Superior temporal gyrus (tissue), 1 donor: ENCODE measurements around the gene ZNF518A.
A peak's percentile ranks its signal among the peaks of the same experiment; 100 is the strongest.
"Not testable (repeated sequence)": the region's sequence is repeated elsewhere in the genome, so short reads cannot be mapped to it uniquely, and the experiment has no call there.

Source experiments
- DNase-seq: peaks from one replicate; pipeline ENCODE4 v3.0.0-alpha.2; 2016; ENCODE audit errors: extremely low spot score

Gene ZNF518A

DNA sequence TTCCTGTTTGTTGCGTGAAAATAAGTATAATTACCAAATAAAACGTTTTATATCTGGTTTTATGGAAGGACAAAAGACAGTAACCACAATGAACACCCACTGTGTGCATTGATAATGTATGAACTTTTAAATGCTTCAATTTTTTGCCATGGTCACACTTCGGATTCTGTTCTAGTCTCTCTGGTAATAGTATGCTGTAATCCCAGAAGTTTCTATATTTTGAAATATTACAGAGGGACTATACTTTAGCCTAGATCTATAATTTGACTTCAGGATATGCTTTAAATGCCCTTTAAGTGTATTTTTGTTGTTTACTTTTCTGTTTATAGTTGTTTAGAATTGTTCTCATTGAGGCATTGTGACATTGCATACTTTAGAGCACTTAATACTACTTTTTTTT, 1.5 kb downstream of the ZNF518A start:
- DNase-seq = no peak

DNA sequence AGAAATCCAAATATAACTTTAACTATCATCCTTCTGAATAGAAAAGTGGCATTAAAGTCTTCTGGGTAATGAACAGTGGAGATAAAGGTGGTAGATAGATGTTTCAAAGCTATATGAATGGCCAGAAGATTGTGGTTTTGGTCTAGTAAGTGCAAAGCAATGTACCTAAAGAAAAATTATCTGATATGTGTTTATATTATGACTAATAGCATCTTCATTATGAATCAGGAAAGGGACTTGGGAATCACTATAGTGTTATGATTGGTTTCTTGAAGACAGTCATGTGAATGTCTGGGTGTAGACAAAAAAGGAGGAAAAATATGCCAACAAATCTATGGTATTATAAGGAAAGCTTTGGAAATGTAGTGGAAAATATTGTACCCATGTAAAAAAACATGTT, 3.0 kb downstream of the ZNF518A start:
- DNase-seq = no peak

DNA sequence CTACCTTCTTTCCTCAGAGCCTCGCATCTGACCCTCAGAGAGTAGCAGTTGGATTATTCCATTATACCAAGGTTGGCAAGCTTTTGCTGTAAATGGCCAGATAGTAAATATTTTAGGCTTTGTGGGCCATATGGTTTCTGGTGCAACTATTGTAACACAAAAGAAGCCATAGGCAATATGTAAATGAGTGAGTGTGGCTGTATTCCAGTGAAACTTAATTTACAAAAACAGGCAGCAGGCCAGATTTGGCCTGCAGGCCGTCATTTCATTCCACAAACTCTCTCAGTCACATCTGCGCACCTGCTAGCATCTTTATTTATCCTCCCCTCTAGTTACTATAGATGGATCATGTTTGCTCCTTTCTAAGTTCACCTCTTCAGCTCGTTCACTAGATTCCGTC, 6.7 kb downstream of the ZNF518A start:
- no peak for DNase-seq

DNA sequence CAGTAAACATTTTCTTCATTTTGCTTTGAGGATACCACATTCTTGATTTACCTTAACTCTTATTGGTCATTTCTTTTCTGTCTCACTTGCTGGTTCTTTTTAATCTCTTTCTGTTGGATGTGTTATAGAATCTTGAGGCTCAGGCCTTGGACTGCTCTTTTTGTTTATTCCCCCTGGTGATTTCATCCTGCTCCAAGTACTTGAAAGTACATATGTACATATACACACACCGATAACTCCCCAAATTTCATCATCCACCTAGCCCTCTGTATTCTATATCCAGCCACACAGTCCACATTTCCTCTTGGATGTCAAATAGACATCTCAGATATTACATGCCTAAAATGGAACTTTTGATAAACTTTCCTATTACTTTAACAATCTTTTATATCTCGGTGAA, 7.5 kb downstream of the ZNF518A start:
- no peak for DNase-seq

DNA sequence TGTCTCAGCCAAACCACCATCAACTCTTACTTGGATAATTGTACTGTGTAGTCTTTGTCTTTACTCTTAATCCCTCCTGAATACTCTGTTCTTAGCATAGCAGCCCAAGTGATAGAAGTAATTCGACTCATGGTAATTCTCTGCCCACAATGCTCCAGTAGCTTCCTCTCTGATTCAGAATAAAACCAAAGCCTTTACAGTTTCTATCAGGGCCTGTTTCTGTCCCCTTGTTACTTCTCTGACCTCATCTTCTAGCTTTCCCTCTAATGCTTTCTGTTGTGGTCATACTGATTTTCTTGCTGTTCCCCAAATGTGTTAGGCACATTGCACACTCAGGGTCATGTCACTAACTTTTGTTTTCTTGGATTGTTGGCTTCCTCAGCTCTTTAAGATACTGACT, 8.0 kb downstream of the ZNF518A start:
- DNase-seq = no peak

DNA sequence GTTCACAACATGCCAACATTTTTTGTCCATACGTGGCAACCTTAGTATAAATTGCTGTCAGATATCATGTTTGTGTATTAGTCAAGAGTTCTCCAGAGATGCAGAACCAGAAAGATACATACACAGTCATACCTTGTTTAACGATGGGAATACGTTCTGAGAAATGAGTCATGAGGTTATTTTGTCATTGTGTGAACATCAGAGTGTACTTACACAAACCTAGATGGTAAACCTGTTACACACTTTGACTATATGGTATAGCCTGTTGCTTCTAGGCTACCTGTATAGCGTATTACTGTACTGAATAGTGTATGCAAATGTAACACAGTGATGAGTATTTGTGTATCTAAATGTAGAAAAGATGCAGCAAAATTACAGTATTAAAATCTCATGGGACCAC, 22.3 kb downstream of the ZNF518A start:
- DNase-seq = no peak

DNA sequence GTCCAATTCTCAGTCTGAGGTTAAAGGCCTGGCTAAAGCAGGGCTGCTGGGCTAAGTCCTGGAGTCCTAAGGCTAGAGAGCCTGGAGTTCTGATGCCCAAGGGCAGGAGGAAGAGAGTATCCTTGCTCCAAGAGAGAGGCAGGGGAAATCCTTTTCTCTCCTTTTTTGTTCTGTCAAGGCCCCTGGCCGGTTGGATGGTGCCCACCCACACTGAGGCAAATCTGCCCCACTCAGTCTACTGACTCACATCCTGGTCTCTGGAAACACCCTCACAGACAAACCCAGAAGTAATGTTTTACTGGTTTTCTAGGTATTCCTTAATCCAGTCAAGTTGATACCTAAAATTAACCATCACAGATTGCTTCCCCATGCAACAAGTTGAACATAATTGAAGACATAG, 23.0 kb downstream of the ZNF518A start:
- no peak for DNase-seq

DNA sequence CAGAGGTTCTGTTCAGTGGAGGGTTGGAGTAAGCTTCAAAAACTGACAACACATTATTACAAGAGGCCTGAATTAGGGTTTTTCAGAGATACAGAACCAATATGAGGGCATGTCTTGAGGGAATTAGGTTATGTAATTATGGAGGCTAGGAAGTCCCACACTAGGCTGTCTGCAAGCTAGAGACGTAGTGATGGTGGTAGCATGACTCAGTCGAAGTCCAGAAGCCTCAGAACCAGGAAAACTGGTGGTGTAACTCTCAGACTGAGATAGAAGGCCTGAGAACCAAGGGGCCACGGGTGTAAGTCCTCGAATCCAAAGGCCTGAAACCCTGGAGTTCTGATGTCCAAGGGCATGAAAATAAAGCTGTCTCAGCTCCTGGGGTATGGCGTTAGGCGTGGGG, 35.6 kb downstream of the ZNF518A start:
- DNase-seq = no peak

DNA sequence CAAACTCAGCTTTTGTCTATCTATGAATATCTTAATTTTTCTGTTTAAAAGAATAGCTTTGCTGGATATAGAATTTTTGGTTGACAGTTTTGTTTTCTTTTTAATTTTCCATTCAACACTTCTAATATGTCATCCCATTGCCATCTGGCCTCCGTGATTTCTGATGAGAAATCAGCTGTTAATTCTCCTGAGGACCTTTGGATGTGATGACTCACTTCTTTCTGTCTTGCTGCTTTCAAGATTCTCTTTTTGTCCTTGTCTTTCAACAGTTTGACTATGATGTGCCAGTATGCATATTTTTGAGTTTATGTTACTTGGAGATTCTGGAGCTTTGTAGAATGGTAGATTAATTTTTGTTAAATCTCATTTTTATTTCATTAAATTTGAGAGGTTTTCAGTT, 38.4 kb downstream of the ZNF518A start:
- DNase-seq = no peak

DNA sequence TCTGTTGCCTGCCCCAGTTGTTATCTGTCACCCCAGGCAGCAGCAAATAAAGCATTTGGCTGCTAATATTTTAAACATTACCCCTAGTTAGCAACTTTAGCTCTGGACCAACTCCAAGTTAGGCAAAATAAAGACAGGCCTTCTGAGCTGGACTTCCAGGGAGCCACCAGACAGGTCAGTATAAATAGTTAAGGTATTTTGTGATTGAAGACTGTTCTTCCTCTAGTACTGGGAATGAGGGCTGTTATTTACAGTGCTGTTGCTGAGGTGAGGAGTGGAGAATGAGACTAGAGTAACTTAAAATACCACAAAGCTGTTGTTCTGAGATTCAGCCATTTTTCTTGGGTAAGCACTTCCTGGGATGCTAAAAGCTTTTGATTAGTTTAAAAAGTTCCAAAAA, 40.1 kb downstream of the ZNF518A start:
- no peak for DNase-seq

DNA sequence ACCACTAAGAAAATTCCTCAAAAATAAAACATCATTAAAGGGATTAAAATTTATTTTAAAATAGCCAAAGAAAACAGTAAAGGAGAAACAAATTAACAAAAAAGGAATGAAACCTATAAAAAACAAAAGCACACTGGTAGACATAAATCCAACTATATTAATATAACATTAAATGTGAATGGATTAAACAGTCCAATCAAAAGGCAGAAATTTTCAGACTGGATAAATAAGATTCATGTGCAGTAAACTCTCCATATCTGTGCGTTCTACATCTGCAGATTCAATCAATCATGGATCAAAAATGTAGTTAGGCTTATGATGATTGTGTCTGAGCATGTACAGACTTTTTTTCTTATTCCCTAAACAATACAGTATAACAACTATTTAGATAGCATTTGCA, 42.6 kb downstream of the ZNF518A start:
- DNase-seq = no peak

DNA sequence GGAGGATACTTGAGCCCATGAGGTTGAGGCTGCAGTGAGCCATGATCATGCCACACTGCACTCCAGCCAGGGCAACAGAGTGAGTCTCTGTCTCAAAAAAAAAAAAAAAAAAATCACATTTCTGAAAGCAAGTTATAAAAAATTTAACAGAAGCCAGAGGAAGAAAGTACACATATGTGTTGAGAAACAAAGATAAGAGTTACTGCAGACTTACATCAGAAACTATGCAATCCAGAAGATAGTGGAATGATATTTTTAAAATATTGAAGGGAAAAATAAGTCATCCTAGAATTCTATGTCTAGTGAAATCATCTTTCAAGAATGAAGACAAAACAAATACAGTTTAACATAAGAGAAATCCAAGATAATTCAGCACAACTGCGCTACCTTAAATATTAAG, 46.9 kb downstream of the ZNF518A start:
- no peak for DNase-seq

DNA sequence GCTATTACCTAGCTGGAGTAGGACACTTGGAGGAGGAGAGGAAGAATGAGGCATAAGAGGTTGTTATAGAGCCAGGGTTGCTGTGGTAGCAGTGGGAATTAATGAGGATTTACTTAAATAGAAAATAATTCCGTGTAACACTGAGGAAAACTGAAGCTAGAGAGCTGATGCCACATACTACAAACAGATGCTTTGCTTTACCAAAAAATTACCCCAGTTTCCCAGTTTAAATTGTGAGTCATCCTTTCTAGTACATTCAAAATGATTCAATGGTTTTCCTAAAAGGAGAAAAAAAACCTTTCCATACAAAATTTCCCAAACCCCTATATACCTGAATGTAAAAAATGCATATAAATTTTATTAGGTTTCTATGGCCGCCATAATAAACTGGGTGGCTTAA, 58.3 kb downstream of the ZNF518A start:
- DNase-seq = peak; percentile 24

DNA sequence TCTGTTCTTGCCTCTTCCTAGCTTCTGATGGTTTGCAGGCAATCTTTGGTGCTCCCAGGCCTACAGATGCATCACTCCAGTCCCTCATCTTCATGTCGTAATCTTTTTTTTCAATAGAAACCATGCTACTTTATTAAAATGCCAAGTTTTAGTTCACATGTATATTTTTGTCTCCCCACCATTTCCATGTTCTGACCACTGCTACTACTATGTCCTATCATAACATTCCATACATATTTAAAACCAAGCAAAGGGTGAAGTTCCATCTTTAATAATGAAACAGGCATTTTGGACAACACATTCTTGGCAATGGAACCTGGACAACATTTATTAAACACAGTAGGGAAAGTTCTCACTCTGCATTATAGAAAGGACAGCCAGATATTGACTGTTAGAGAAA, 58.8 kb downstream of the ZNF518A start:
- DNase-seq = no peak

DNA sequence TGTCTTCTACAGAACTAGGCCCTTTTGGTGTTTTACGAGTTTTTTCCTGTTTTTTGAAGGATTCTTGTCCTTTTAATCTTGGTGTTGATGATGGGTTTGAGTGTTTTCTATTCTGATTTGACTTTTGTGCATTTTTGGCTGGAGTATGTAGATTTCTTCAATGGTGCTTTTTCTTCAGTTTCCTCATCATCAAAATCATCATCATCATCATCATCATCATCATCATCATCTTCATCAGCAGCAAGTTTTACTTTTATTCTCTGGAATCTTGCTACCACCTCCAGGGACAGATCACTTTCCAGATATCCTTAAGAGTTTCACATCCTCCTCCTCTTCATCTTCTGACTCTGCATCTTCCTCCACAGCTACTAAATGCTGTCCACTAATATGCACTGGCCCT, 59.4 kb downstream of the ZNF518A start:
- not testable (repeated sequence) for DNase-seq

DNA sequence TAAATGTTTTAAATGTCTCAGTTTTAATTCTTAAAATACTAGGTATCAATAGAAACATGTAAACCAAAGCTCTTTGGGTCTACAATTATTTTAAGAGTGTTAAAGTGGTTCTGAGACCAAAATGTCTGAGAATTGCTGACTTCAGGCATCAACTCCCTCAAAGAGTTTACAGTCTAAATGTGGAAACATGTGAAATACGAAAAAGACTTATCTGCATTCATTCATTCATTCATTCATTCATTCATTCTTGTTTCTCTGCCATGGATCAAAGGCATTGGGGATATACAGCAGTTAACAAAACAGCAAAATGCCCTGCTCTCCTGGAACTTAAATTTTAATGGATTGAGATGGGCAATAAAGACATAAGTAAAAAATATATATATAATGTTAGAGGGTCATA, 71.4 kb downstream of the ZNF518A start:
- DNase-seq = no peak

DNA sequence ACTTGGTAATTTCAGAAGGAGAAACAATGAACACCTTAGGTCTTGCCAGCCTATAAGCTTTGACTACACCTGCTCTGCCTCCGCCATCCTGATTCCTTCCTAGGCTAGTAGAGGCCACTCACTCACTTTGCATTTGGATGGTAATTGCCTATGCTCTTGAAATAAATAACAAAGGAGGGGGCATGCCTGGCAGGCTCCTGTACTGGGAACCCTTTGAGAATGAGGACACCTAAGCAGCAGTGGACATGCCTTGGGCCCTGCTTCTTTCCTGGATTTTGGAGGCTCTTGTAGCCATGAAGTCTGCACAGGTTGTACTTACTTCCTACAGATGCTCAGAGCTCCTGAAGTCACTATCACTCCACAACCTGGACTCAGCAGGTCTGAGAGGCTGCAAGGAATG, 75.5 kb downstream of the ZNF518A start:
- DNase-seq = no peak

DNA sequence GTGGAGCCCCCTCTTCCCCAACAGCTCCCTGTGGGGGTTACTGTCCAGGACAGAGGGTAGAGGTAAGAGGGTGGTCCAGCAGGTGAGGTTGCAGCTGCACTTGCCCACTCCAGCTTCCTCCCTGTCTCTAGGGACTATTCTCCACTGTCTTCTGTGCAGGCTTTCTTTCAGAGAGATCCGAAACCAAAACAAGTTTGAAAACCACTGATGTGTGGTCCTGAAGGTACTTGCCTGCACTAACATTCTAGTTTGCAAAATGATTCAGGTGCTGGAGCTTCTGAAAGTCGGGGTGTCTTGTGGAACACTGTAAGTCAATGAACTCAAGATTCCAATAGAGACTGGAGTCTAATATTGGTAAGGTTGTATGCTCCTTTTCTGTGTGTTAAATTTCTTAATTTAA, 78.2 kb downstream of the ZNF518A start:
- DNase-seq = no peak

DNA sequence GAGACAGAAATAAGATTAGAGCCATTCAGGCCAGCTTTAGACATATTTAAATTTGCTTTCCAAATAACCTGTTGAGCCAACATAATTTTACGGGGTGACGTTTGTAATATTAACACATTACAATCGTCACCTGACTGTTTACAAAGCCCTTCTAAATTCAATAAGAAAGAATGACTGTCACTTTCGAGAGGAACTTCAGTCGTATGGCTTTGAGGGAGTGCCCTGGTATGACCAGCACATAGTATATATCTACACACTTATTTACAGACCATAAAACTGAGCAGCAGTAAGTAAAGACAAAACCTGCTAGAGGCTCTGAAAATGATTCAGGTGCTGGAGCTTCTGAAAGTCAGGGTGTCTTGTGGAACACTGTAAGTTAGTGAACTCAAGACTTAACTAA, 78.8 kb downstream of the ZNF518A start:
- DNase-seq = no peak

DNA sequence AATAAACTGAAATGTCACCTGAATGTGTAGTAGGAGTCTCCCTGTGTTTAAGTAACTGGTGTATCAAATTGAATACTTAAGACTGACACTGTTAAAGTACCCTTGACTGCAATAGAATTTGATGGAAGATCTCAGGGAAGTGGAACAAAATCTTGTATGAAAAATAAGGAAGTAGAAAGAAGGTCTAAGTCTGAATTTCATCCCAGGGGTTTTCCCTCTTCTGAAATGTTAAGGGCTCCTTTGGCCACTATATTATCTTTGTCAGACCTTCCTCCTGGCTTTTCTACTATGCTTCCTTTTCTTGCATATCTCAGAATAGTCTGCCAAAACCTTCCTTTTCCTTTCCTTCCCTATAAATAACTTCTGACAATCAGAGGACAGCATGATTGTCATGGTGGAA, 81.7 kb downstream of the ZNF518A start:
- no peak for DNase-seq

DNA sequence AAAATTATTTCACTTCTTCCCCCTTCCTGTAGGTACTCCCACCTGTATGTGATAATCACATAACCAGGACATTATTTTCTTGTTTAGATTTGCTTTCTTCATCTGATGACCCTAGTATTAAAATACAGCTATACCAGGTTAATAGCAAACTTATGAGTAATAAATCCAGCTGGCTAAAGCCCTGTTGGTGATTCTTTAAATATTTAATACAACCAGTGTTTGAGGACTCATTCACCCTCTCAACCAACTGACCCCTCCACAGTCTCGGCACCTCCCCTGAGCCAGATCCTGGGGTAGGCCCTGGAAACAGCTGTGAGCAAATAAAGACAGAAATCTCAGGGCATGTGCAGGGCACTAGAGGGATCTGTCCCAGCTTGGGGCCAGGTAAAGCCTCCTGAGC, 82.8 kb downstream of the ZNF518A start:
- no peak for DNase-seq
